ENCODE results near the gene HYI. TPM values are rescaled to one million over a fixed set of nuclear protein-coding genes. Genes with fewer than 3 reads are reported as not detected.

Gene HYI
- total and polyA plus RNA-seq, 2 experiments from 2014 or later, result 15.5 to 65.2 TPM

- Histone ChIP-seq H3K36me3 (peaks cover 32% of the 10 kb centered on the region), H3K9me3 (ENCODE audit: low read depth) (no peaks in the 10 kb centered on the region), H3K27ac (no peak overlapping the region), H3K27me3 (no peaks in the 10 kb centered on the region), H3K4me1 (ENCODE audit: low read depth) (peaks cover 13% of the 10 kb centered on the region), H3K4me3 (no peak overlapping the region)
- DNase-seq (ENCODE audit: low read depth in 1 of 2, low spot score in 1 of 2), result no peak
- no peak for TF ChIP-seq CTCF (IDR thresholded peaks at IDR 0.05; ENCODE audit: low read depth, low read length)
Measured at GRCh38 chr1:43445606-43446387, 7.9 kb downstream of the HYI start.

GRCh38 chr1:43444836-43445235 lies 8.9 kb downstream of the HYI start:
- TF ChIP-seq CTCF (IDR thresholded peaks at IDR 0.05; ENCODE audit: low read depth, low read length), result no peak
- Histone ChIP-seq H3K9me3 (ENCODE audit: low read depth) (no peaks in the 10 kb centered on the region), H3K4me3 (no peak overlapping the region), H3K4me1 (ENCODE audit: low read depth) (peaks cover 13% of the 10 kb centered on the region), H3K27me3 (no peaks in the 10 kb centered on the region), H3K27ac (peak overlapping the region; percentile 31), H3K36me3 (peaks cover 34% of the 10 kb centered on the region)
- DNase-seq (ENCODE audit: low read depth in 1 of 2, low spot score in 1 of 2), result peak; percentile 47 to 73

GRCh38 chr1:43444151-43444828 lies 9.4 kb downstream of the HYI start:
- Histone ChIP-seq H3K4me1 (ENCODE audit: low read depth) (peaks cover 13% of the 10 kb centered on the region), H3K9me3 (ENCODE audit: low read depth) (no peaks in the 10 kb centered on the region), H3K36me3 (peaks cover 36% of the 10 kb centered on the region), H3K27me3 (no peaks in the 10 kb centered on the region), H3K4me3 (no peak overlapping the region), H3K27ac (peak overlapping the region; percentile 31)
- no peak for DNase-seq (ENCODE audit: low read depth in 1 of 2, low spot score in 1 of 2)
- no peak for TF ChIP-seq CTCF (IDR thresholded peaks at IDR 0.05; ENCODE audit: low read depth, low read length)

- DNase-seq (ENCODE audit: low read depth in 1 of 2, low spot score in 1 of 2), result no peak
Measured at GRCh38 chr1:43443197-43443946, 10.4 kb downstream of the HYI start.

More at GRCh38 chr1:43443197-43443946, 10.4 kb downstream of the HYI start:
- Histone ChIP-seq H3K27ac (no peak overlapping the region), H3K27me3 (no peaks in the 10 kb centered on the region), H3K4me3 (no peak overlapping the region), H3K4me1 (ENCODE audit: low read depth) (peaks cover 13% of the 10 kb centered on the region), H3K36me3 (peaks cover 34% of the 10 kb centered on the region), H3K9me3 (ENCODE audit: low read depth) (no peaks in the 10 kb centered on the region)
- TF ChIP-seq CTCF (IDR thresholded peaks at IDR 0.05; ENCODE audit: low read depth, low read length), result no peak

Measured in cardiac muscle cell (in vitro differentiated cells and primary cell).